GM23248 (cell line): ENCODE data around the gene MLC1.

Experiments used
- EZH2 ChIP-seq: fragments of 200-600 bp; sonication (generic); IDR thresholded peaks from 2 replicates; pipeline ENCODE4 v1.6.1; 2018; ENCODE audit warnings: antibody characterized with exemption, mild to moderate bottlenecking; ENCODE audit not compliant: insufficient read depth, poor library complexity, severe bottlenecking
- EZH2phosphoT487 ChIP-seq: fragments of 200-600 bp; sonication (generic); IDR thresholded peaks from 2 replicates; pipeline ENCODE4 v1.6.1; 2018; ENCODE audit warnings: antibody characterized with exemption, moderate library complexity, mild to moderate bottlenecking, low read depth; ENCODE audit not compliant: insufficient read depth

DNA sequence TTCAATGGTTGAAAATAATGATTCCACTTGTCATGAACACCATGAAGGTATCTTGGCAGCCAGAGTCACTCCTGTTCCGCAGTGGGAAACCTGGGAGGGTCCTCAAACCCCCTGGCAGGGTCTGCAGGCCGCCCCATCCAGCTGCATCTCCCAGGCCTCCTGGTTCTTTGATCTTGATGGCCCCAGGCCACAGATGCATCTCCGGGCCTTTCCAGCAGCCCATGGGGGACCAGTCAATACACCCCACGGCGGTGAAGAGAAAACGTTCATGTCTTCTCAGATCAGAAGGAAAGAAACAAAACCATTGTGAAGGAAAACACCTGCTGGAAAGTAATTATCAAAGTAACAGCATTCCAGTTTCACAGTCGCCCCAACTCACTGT is 25.4 kb downstream of the MLC1 start:
- TF ChIP-seq EZH2 (no peak), EZH2phosphoT487 (no peak)
